AG09309 (cell line): ENCODE data around the gene FAM184A.

Experiments
- DNase-seq: peaks from one replicate; pipeline ENCODE4 v3.0.0-alpha.2; 2010; ENCODE audit warnings: low read depth
- H3K4me3 ChIP-seq: 2 replicates; pipeline ENCODE4 v1.5.1; 2011; ENCODE audit warnings: mild to moderate bottlenecking, low read depth, low read length, moderate library complexity; ENCODE audit not compliant: control insufficient read depth
- TF ChIP-seq, protein P1 (sequence below): IDR thresholded peaks from 2 replicates; pipeline ENCODE4 v1.5.1; 2011; ENCODE audit warnings: mild to moderate bottlenecking, low read depth, low read length, inconsistent platforms; ENCODE audit not compliant: insufficient read depth, control insufficient read depth; ENCODE audit errors: missing control alignments

Gene FAM184A

DNA sequence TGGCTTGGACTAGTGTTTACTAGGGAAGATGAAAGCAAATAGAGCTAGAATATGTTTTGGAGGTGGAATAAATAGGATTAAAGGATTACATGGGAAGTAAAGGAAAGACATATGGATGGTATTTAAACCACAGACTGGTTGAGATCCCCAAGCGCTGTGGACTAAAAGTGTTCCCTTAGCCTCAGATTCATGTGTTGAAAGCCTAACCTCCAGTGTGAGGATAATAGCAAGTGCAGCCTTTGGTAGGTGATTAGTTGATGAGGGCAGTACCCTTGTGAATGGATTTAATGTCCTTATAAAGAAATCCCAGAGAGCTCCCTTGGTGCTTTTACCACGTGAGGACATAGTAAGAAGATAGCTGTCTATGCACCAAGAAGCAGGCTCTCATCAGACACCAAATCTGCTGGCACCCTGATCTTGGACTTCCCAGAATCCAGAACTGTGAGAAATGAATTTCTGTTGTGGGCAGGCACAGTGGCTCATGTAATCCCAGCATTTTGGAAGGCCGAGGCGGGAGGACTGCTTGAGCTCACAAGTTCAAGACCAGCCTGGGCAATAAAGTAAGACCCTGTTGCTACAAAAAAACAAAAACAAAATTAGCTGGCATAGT is 86.2 kb downstream of the FAM184A start:
- no peak for DNase-seq
- H3K4me3 ChIP-seq = no peak overlapping the region
- TF ChIP-seq, protein P1, sequence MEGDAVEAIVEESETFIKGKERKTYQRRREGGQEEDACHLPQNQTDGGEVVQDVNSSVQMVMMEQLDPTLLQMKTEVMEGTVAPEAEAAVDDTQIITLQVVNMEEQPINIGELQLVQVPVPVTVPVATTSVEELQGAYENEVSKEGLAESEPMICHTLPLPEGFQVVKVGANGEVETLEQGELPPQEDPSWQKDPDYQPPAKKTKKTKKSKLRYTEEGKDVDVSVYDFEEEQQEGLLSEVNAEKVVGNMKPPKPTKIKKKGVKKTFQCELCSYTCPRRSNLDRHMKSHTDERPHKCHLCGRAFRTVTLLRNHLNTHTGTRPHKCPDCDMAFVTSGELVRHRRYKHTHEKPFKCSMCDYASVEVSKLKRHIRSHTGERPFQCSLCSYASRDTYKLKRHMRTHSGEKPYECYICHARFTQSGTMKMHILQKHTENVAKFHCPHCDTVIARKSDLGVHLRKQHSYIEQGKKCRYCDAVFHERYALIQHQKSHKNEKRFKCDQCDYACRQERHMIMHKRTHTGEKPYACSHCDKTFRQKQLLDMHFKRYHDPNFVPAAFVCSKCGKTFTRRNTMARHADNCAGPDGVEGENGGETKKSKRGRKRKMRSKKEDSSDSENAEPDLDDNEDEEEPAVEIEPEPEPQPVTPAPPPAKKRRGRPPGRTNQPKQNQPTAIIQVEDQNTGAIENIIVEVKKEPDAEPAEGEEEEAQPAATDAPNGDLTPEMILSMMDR = no peak

GRCh38 chr6:118986312-118986711 is 92.2 kb downstream of the FAM184A start:
- no peak overlapping the region for H3K4me3 ChIP-seq
- no peak for DNase-seq
- TF ChIP-seq, protein P1 = no peak

GRCh38 chr6:118985123-118985830 is 93.2 kb downstream of the FAM184A start:
- DNase-seq = no peak
- H3K4me3 ChIP-seq = no peak overlapping the region
- TF ChIP-seq, protein P1 = no peak

- no peak for DNase-seq
- TF ChIP-seq, protein P1 = no peak
- H3K4me3 ChIP-seq = no peak overlapping the region
These were observed 94.1 kb downstream of the FAM184A start for GRCh38 chr6:118984342-118984741.

- TF ChIP-seq, protein P1 = no peak
- DNase-seq = no peak
- H3K4me3 ChIP-seq = no peak overlapping the region
These were observed 95.9 kb downstream of the FAM184A start for GRCh38 chr6:118982575-118982911.

DNA sequence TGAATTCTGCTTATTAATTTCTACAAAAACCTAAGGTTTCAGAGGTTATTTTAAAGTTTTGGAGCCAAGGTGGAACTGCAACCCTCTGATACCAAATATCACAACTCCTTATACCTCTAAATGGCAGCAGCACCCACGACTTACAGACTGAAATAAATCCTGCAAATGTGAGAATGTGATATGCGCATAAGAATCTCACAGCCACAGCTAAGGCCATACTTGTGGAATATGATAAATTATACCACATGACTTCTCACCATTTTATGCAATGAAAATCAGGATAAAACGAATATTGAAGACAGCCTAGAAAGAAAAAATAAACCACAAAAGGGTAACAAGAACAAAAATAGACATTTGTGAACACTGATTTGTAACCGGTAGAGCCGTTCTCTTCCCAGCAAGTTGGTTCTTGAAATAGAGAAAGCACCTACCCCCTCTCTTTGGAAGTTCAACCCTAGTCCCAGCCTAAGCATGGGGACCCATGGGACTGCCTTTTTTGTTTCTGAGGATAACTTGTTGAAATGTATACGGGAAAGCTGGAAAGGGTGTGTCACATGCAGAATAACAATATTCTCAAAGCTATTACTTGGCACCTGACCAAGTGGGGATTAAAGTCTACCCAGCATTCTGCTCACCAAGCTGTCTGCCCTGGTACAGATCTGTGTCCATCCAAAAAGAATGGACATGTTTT is 96.4 kb downstream of the FAM184A start:
- no peak for DNase-seq
- TF ChIP-seq, protein P1 = no peak
- H3K4me3 ChIP-seq = no peak overlapping the region
